Vagina (tissue), 2 donors: ENCODE measurements around the gene ACTL8. TPM values are rescaled to one million over a fixed set of nuclear protein-coding genes. Genes with fewer than 3 reads are reported as not detected.

Experiments
- DNase-seq, 2 donors: peaks; one replicate each; pipeline ENCODE4 v3.0.0-alpha.2; 2017; ENCODE audit errors: extremely low spot score in 2 of 2
- H3K27ac ChIP-seq: fragments of 200-600 bp; sonication (generic); one replicate; pipeline ENCODE4 v1.5.1; 2019
- H3K27me3 ChIP-seq: fragments of 200-600 bp; sonication (generic); one replicate; pipeline ENCODE4 v1.5.1; 2019
- H3K36me3 ChIP-seq, 2 donors: fragments of 200-600 bp; sonication (generic); one replicate each; pipeline ENCODE4 v1.5.1; 2017 to 2019
- H3K4me1 ChIP-seq: fragments of 200-600 bp; sonication (generic); one replicate; pipeline ENCODE4 v1.5.1; 2019
- H3K4me3 ChIP-seq, 2 donors: fragments of 200-600 bp; sonication (generic); 1 replicate in 1 of 2; 2 replicates in 1 of 2; pipeline ENCODE4 v1.5.1; 2016 to 2019
- H3K9me3 ChIP-seq: fragments of 200-600 bp; sonication (generic); one replicate; pipeline ENCODE4 v1.5.1; 2019
- CTCF ChIP-seq, 3 experiments: fragments of 450-650 bp in 2 of 3; fragments of 200-600 bp in 1 of 3; sonication (generic) in 1 of 3; IDR thresholded peaks; one replicate each; pipeline ENCODE4 v1.5.1; 2017 to 2019; ENCODE audit warnings: antibody characterized with exemption in 3 of 3, mild to moderate bottlenecking in 2 of 3, moderate library complexity in 2 of 3
- POLR2A ChIP-seq, 2 donors: fragments of 450-650 bp; IDR thresholded peaks; one replicate each; pipeline ENCODE4 v1.6.1; 2017; ENCODE audit warnings: antibody characterized with exemption in 2 of 2, mild to moderate bottlenecking in 2 of 2, moderate library complexity in 2 of 2
- POLR2AphosphoS5 ChIP-seq, 2 donors: sonication (generic); formaldehyde crosslinking; IDR thresholded peaks; one replicate each; pipeline ENCODE4 v1.9.0; 2017; ENCODE audit warnings: antibody characterized with exemption in 2 of 2, mild to moderate bottlenecking in 2 of 2, low read depth in 1 of 2; ENCODE audit not compliant: insufficient read depth in 1 of 2
- intact Hi-C: fragments of 100-400 bp; cut with DNase I; formaldehyde crosslinking; loops from one replicate; pipeline ENCODE4 v1.15.1; 2023
- total RNA-seq: library from RNA; depleted of rRNA; stranded (reverse); fragments of >200 nt; gene quantifications from one replicate; pipeline ENCODE4 v1.2.3, GENCODE V29; 2016

Gene ACTL8
- total RNA-seq, 1 donor from 2014 or later, result not detected

- no peak for DNase-seq
- Histone ChIP-seq H3K36me3 (no peaks in the 10 kb centered on the region), H3K4me3 (no peak overlapping the region), H3K27me3 (no peaks in the 10 kb centered on the region), H3K4me1 (no peaks in the 10 kb centered on the region), H3K27ac (no peak overlapping the region), H3K9me3 (no peaks in the 10 kb centered on the region)
- TF ChIP-seq CTCF (IDR thresholded peaks at IDR 0.05) (no peak), POLR2A (IDR thresholded peaks at IDR 0.05) (no peak), POLR2AphosphoS5 (IDR thresholded peaks at IDR 0.05; ENCODE audit: insufficient read depth in 1 of 2, low read depth in 1 of 2) (no peak)
- intact Hi-C loops, result no loop called here
Observed at GRCh38 chr1:17770983-17771382, 15.8 kb downstream of the ACTL8 start.

- no peak for DNase-seq
- Histone ChIP-seq H3K36me3 (no peaks in the 10 kb centered on the region), H3K9me3 (no peaks in the 10 kb centered on the region), H3K27me3 (no peaks in the 10 kb centered on the region), H3K4me1 (no peaks in the 10 kb centered on the region), H3K27ac (no peak overlapping the region), H3K4me3 (no peak overlapping the region)
- TF ChIP-seq POLR2AphosphoS5 (IDR thresholded peaks at IDR 0.05; ENCODE audit: insufficient read depth in 1 of 2, low read depth in 1 of 2), result no peak
- TF ChIP-seq POLR2A (IDR thresholded peaks at IDR 0.05), result no peak
- TF ChIP-seq CTCF (IDR thresholded peaks at IDR 0.05), result no peak
- intact Hi-C loops, result no loop called here
Observed at GRCh38 chr1:17772615-17773212, 17.6 kb downstream of the ACTL8 start.

GRCh38 chr1:17773591-17774326 lies 18.6 kb downstream of the ACTL8 start:
- Histone ChIP-seq H3K4me3 (no peak overlapping the region), H3K36me3 (no peaks in the 10 kb centered on the region), H3K4me1 (no peaks in the 10 kb centered on the region), H3K27me3 (no peaks in the 10 kb centered on the region), H3K27ac (no peak overlapping the region), H3K9me3 (no peaks in the 10 kb centered on the region)
- TF ChIP-seq POLR2A (IDR thresholded peaks at IDR 0.05), result no peak
- TF ChIP-seq POLR2AphosphoS5 (IDR thresholded peaks at IDR 0.05; ENCODE audit: insufficient read depth in 1 of 2, low read depth in 1 of 2), result no peak
- no peak for DNase-seq
- intact Hi-C loops, result no loop called here

GRCh38 chr1:17774452-17774851 lies 19.3 kb downstream of the ACTL8 start:
- TF ChIP-seq POLR2A (IDR thresholded peaks at IDR 0.05), result no peak
- no peak for TF ChIP-seq CTCF (IDR thresholded peaks at IDR 0.05)
- Histone ChIP-seq H3K27me3 (no peaks in the 10 kb centered on the region), H3K4me3 (no peak overlapping the region), H3K27ac (no peak overlapping the region), H3K36me3 (no peaks in the 10 kb centered on the region), H3K9me3 (no peaks in the 10 kb centered on the region), H3K4me1 (no peaks in the 10 kb centered on the region)
- DNase-seq, result no peak
- intact Hi-C loops, result no loop called here

GRCh38 chr1:17775796-17776195 lies 20.7 kb downstream of the ACTL8 start:
- Histone ChIP-seq H3K4me3 (no peak overlapping the region), H3K9me3 (no peaks in the 10 kb centered on the region), H3K27ac (no peak overlapping the region), H3K27me3 (no peaks in the 10 kb centered on the region), H3K4me1 (no peaks in the 10 kb centered on the region), H3K36me3 (no peaks in the 10 kb centered on the region)
- intact Hi-C loops, result no loop called here
- TF ChIP-seq POLR2A (IDR thresholded peaks at IDR 0.05) (no peak), POLR2AphosphoS5 (IDR thresholded peaks at IDR 0.05; ENCODE audit: insufficient read depth in 1 of 2, low read depth in 1 of 2) (no peak), CTCF (IDR thresholded peaks at IDR 0.05) (no peak)
- no peak for DNase-seq
